ENCODE results near the gene MGARP.

The MGARP gene

DNA sequence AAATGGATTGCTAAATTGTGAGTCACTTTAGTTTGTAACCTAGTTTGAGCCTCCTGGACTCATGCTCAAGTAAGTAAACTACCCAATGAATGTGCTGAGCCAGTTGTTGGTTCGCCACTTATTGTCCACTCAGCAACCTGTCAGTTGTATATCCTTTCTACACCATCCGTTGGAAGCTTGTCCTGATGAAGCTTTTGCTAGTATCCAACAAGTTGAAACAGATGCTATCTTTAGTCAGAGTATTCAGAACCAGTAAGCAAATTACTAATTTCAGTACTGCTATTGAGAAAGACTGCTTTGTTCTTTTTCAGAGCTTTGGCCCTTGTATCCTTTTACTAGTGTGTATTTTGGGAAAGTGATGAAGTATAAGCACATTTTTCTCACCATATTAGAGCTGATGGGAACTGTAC is 17.0 kb upstream of the MGARP start:
- no peak for TF ChIP-seq TAF1 (IDR thresholded peaks at IDR 0.05; ENCODE audit: low read depth)
- TF ChIP-seq NFIC (IDR thresholded peaks at IDR 0.05) = no peak
- TF ChIP-seq FOXM1 (IDR thresholded peaks at IDR 0.05; ENCODE audit: borderline replicate concordance, low read depth) = no peak
- TF ChIP-seq EGR1 (IDR thresholded peaks at IDR 0.05) = no peak
- TF ChIP-seq, protein P1, sequence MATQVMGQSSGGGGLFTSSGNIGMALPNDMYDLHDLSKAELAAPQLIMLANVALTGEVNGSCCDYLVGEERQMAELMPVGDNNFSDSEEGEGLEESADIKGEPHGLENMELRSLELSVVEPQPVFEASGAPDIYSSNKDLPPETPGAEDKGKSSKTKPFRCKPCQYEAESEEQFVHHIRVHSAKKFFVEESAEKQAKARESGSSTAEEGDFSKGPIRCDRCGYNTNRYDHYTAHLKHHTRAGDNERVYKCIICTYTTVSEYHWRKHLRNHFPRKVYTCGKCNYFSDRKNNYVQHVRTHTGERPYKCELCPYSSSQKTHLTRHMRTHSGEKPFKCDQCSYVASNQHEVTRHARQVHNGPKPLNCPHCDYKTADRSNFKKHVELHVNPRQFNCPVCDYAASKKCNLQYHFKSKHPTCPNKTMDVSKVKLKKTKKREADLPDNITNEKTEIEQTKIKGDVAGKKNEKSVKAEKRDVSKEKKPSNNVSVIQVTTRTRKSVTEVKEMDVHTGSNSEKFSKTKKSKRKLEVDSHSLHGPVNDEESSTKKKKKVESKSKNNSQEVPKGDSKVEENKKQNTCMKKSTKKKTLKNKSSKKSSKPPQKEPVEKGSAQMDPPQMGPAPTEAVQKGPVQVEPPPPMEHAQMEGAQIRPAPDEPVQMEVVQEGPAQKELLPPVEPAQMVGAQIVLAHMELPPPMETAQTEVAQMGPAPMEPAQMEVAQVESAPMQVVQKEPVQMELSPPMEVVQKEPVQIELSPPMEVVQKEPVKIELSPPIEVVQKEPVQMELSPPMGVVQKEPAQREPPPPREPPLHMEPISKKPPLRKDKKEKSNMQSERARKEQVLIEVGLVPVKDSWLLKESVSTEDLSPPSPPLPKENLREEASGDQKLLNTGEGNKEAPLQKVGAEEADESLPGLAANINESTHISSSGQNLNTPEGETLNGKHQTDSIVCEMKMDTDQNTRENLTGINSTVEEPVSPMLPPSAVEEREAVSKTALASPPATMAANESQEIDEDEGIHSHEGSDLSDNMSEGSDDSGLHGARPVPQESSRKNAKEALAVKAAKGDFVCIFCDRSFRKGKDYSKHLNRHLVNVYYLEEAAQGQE (IDR thresholded peaks at IDR 0.05; ENCODE audit: low read depth) = no peak
- no peak for TF ChIP-seq TCF12 (IDR thresholded peaks at IDR 0.05; ENCODE audit: low read depth)
- no peak for TF ChIP-seq CEBPB (IDR thresholded peaks at IDR 0.05)

DNA sequence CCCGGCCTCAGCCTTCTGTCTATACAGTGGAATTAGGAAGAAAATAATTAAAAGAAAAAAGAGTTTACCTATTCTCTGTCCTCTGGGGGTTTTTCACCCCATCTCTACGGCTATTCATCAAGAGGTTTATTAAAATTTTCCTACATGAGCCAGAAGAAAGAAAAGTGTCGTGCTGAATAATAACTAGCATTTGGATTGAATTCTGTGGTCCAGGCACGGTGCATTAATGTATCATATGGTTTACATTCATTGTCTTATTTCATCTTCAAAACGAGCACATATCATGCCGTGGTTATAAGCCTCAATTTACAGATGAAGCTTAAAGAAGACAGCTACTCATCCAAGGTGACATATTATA is 15.9 kb upstream of the MGARP start:
- no peak for TF ChIP-seq FOXM1 (IDR thresholded peaks at IDR 0.05; ENCODE audit: borderline replicate concordance, low read depth)
- TF ChIP-seq EGR1 (IDR thresholded peaks at IDR 0.05) = no peak
- TF ChIP-seq, protein P2, sequence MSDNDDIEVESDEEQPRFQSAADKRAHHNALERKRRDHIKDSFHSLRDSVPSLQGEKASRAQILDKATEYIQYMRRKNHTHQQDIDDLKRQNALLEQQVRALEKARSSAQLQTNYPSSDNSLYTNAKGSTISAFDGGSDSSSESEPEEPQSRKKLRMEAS (IDR thresholded peaks at IDR 0.05) = no peak
- TF ChIP-seq, protein P3, sequence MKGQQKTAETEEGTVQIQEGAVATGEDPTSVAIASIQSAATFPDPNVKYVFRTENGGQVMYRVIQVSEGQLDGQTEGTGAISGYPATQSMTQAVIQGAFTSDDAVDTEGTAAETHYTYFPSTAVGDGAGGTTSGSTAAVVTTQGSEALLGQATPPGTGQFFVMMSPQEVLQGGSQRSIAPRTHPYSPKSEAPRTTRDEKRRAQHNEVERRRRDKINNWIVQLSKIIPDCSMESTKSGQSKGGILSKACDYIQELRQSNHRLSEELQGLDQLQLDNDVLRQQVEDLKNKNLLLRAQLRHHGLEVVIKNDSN (IDR thresholded peaks at IDR 0.05) = no peak
- TF ChIP-seq TAF1 (IDR thresholded peaks at IDR 0.05; ENCODE audit: low read depth) = no peak
- TF ChIP-seq NFIC (IDR thresholded peaks at IDR 0.05) = no peak
- TF ChIP-seq YY1 (IDR thresholded peaks at IDR 0.05; ENCODE audit: low read depth) = no peak
- TF ChIP-seq TEAD4 (IDR thresholded peaks at IDR 0.05) = no peak
- TF ChIP-seq ZBTB7A (IDR thresholded peaks at IDR 0.05; ENCODE audit: low read depth) = no peak
- no peak for TF ChIP-seq EP300 (IDR thresholded peaks at IDR 0.05; ENCODE audit: borderline replicate concordance)
- TF ChIP-seq CEBPB (IDR thresholded peaks at IDR 0.05) = no peak
- no peak for TF ChIP-seq TCF12 (IDR thresholded peaks at IDR 0.05; ENCODE audit: low read depth)
- no peak for TF ChIP-seq CREB1 (IDR thresholded peaks at IDR 0.05; ENCODE audit: low read depth)
- TF ChIP-seq, protein P1 (IDR thresholded peaks at IDR 0.05; ENCODE audit: low read depth) = no peak
- TF ChIP-seq RAD21 (IDR thresholded peaks at IDR 0.05; ENCODE audit: low read depth) = no peak

DNA sequence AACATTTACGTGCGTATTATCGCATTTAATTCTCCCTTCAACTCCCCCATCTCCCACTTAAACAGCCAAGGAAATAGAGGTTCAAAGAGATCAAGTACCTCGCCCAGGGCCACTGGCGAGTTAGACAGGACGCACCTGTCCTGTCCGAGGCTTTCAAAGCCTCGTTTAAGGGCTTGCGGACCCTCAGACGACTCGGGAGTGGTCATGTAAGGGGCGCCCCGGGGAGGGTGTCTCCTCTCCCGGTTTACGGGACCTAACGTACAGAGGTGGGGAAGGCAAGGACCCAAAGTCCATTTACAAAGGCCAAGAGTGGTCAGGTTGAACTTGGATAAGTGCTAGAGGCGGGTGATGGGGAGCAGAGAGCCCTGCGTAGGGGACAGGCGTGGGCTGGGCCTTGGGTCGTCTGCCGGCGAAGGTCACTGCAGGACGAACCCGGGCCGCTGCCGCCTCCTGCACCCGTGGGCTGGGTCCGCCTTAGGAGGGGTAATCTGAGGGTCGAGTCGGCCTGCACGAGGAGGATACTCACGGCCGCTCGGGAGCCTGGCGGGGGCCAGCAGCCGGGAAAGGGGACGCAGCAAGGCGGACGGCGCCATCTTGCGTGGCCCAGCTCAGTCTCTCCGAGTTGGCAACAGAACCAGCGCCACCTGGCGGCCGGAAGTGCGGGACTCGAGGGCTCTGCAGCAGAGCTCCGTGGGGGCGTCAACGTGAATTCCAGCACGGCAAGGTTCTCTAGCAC is 15.3 kb upstream of the MGARP start:
- TF ChIP-seq TEAD4 (IDR thresholded peaks at IDR 0.05) (peak; percentile 71), CREB1 (IDR thresholded peaks at IDR 0.05; ENCODE audit: low read depth) (no peak), FOXM1 (IDR thresholded peaks at IDR 0.05; ENCODE audit: borderline replicate concordance, low read depth) (no peak), EGR1 (IDR thresholded peaks at IDR 0.05) (peak; percentile 57), ZBTB7A (IDR thresholded peaks at IDR 0.05; ENCODE audit: low read depth) (0 out of 2 replicates have a peak, but pooled peaks have one; percentile 65), NFIC (IDR thresholded peaks at IDR 0.05) (no peak), TAF1 (IDR thresholded peaks at IDR 0.05; ENCODE audit: low read depth) (peak; percentile 98), YY1 (IDR thresholded peaks at IDR 0.05; ENCODE audit: low read depth) (peak; percentile 97), EP300 (IDR thresholded peaks at IDR 0.05; ENCODE audit: borderline replicate concordance) (no peak; the same call in 1 of the 2 replicates), RAD21 (IDR thresholded peaks at IDR 0.05; ENCODE audit: low read depth) (peak; percentile 70), TCF12 (IDR thresholded peaks at IDR 0.05; ENCODE audit: low read depth) (peak; percentile 47; the same call in 1 of the 2 replicates), CEBPB (IDR thresholded peaks at IDR 0.05) (no peak)
- TF ChIP-seq, protein P3 (IDR thresholded peaks at IDR 0.05) = no peak
- TF ChIP-seq, protein P1 (IDR thresholded peaks at IDR 0.05; ENCODE audit: low read depth) = 0 out of 2 replicates have a peak, but pooled peaks have one; percentile 25
- TF ChIP-seq, protein P2 (IDR thresholded peaks at IDR 0.05) = peak; percentile 78; the same call in 1 of the 2 replicates

DNA sequence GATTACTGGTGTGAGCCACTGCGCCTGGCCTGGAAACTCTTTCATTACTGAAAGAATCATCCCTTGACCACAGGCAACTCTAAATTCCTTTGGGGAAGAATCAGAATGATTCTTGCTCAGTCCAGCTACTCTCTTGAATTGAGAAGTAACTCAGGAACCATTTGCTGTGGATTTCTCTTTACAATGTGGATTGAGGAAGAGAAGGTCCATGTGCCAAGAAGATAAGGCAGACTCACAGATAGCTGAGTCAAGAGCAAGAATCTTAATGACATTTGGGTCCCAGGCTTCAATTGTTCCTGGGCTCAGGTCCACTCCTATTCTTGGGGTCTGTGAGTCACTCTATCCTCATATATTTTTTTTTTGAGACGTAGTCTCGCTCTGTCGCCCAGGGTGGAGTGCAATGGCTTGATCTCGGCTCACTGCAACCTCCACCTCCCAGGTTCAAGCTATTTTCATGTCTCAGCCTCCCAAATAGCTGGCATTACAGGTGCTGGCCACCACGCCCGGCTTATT is 6.2 kb upstream of the MGARP start:
- TF ChIP-seq NFIC (IDR thresholded peaks at IDR 0.05) = no peak

Data from Ishikawa (cell line).